H9 (cell line): Measurements from ENCODE around the gene CUBN. TPM values are rescaled to one million over a fixed set of nuclear protein-coding genes. Genes with fewer than 3 reads are reported as not detected.

Experiments used
- DNase-seq: peaks from one replicate; pipeline ENCODE4 v3.0.0-alpha.2; 2017
- H2AFZ ChIP-seq: one replicate; pipeline ENCODE4 v1.6.1; 2013; ENCODE audit warnings: mild to moderate bottlenecking, low read length, control low read depth, moderate library complexity
- H2AK5ac ChIP-seq: 2 replicates; pipeline ENCODE4 v1.6.1; 2013; ENCODE audit warnings: low read length, control low read depth, mixed read lengths; ENCODE audit not compliant: insufficient read length
- H2BK120ac ChIP-seq: one replicate; pipeline ENCODE4 v1.6.1; 2013; ENCODE audit warnings: low read depth, mild to moderate bottlenecking, low read length, control low read depth, inconsistent platforms; ENCODE audit not compliant: poor library complexity, severe bottlenecking
- H2BK12ac ChIP-seq: 2 replicates; pipeline ENCODE4 v1.6.1; 2013; ENCODE audit warnings: low read length, control low read depth, mixed read lengths, low read depth; ENCODE audit not compliant: insufficient read length
- H2BK15ac ChIP-seq: 2 replicates; pipeline ENCODE4 v1.6.1; 2013; ENCODE audit warnings: low read depth, low read length, control low read depth
- H2BK20ac ChIP-seq: one replicate; pipeline ENCODE4 v1.6.1; 2013; ENCODE audit warnings: low read depth, mild to moderate bottlenecking, low read length, control low read depth, inconsistent platforms; ENCODE audit not compliant: poor library complexity, severe bottlenecking
- H2BK5ac ChIP-seq: 2 replicates; pipeline ENCODE4 v1.6.1; 2013; ENCODE audit warnings: low read length, control low read depth, mixed read lengths; ENCODE audit not compliant: insufficient read length
- H3K14ac ChIP-seq: 2 replicates; pipeline ENCODE4 v1.6.1; 2013; ENCODE audit warnings: low read length, control low read depth; ENCODE audit not compliant: insufficient read depth
- H3K18ac ChIP-seq: 2 replicates; pipeline ENCODE4 v1.6.1; 2013; ENCODE audit warnings: low read depth, mild to moderate bottlenecking, mixed read lengths, low read length, control low read depth; ENCODE audit not compliant: insufficient read length
- H3K23ac ChIP-seq: 2 replicates; pipeline ENCODE4 v1.6.1; 2013; ENCODE audit warnings: low read length, control low read depth, mixed read lengths, low read depth; ENCODE audit not compliant: insufficient read length
- H3K23me2 ChIP-seq: 2 replicates; pipeline ENCODE4 v1.6.1; 2013; ENCODE audit warnings: low read depth, mild to moderate bottlenecking, mixed read lengths, low read length, control low read depth; ENCODE audit not compliant: insufficient read length, poor library complexity, severe bottlenecking
- H3K27ac ChIP-seq: 2 replicates; pipeline ENCODE4 v1.5.1; 2013; ENCODE audit warnings: low read length, control low read depth, mixed read lengths, low read depth; ENCODE audit not compliant: insufficient read length
- H3K27me3 ChIP-seq: 2 replicates; pipeline ENCODE4 v1.6.1; 2013; ENCODE audit warnings: low read length, control low read depth, inconsistent platforms; ENCODE audit not compliant: insufficient read depth
- H3K4ac ChIP-seq: 2 replicates; pipeline ENCODE4 v1.6.1; 2013; ENCODE audit warnings: low read depth, mild to moderate bottlenecking, control low read depth, inconsistent platforms, low read length, moderate library complexity
- H3K4me1 ChIP-seq: 2 replicates; pipeline ENCODE4 v1.6.1; 2013; ENCODE audit warnings: low read length, control low read depth, inconsistent platforms; ENCODE audit not compliant: insufficient read depth
- H3K4me2 ChIP-seq: 2 replicates; pipeline ENCODE4 v1.6.1; 2013; ENCODE audit warnings: low read length, control low read depth, mixed read lengths; ENCODE audit not compliant: insufficient read length, insufficient read depth
- H3K56ac ChIP-seq: 2 replicates; pipeline ENCODE4 v1.6.1; 2013; ENCODE audit warnings: low read depth, mild to moderate bottlenecking, mixed read lengths, low read length, control low read depth; ENCODE audit not compliant: insufficient read length
- H3K79me1 ChIP-seq: 2 replicates; pipeline ENCODE4 v1.6.1; 2013; ENCODE audit warnings: low read depth, mild to moderate bottlenecking, moderate library complexity, low read length, control low read depth, inconsistent platforms; ENCODE audit not compliant: insufficient read depth, poor library complexity, severe bottlenecking
- H3K79me2 ChIP-seq: 2 replicates; pipeline ENCODE4 v1.6.1; 2013; ENCODE audit warnings: low read length, control low read depth, inconsistent platforms; ENCODE audit not compliant: insufficient read depth
- H3K9ac ChIP-seq: 2 replicates; pipeline ENCODE4 v1.6.1; 2013; ENCODE audit warnings: low read length, control low read depth, mixed read lengths; ENCODE audit not compliant: insufficient read length; ENCODE audit errors: extremely low read depth
- H3K9me3 ChIP-seq: one replicate; pipeline ENCODE4 v1.6.1; 2013; ENCODE audit warnings: low read depth, low read length, inconsistent platforms; ENCODE audit not compliant: control insufficient read depth
- H3T11ph ChIP-seq: one replicate; pipeline ENCODE4 v1.6.1; 2013; ENCODE audit warnings: mild to moderate bottlenecking, low read length, control low read depth, inconsistent platforms
- H4K20me1 ChIP-seq: one replicate; pipeline ENCODE4 v1.6.1; 2013; ENCODE audit not compliant: control insufficient read depth, insufficient read length, insufficient read depth
- H4K5ac ChIP-seq: 2 replicates; pipeline ENCODE4 v1.6.1; 2013; ENCODE audit warnings: low read depth, mild to moderate bottlenecking, mixed read lengths, low read length, control low read depth; ENCODE audit not compliant: insufficient read length
- H4K8ac ChIP-seq: replicated peaks from 2 replicates; pipeline ENCODE4 v1.6.1; 2013; ENCODE audit warnings: low read length, control low read depth, mixed read lengths, low read depth; ENCODE audit not compliant: insufficient read length
- H4K91ac ChIP-seq: 2 replicates; pipeline ENCODE4 v1.6.1; 2013; ENCODE audit warnings: low read depth, mild to moderate bottlenecking, moderate library complexity, mixed read lengths, low read length, control low read depth; ENCODE audit not compliant: insufficient read length
- H3K27ac Mint-ChIP-seq, 3 experiments: 2 replicates in 2 of 3; 3 replicates in 1 of 3; pipeline ENCODE4 v1.8.0; 2020 to 2021; ENCODE audit warnings: mixed read lengths in 3 of 3, mild to moderate bottlenecking in 1 of 3, moderate library complexity in 1 of 3
- H3K27me3 Mint-ChIP-seq: 2 replicates; pipeline ENCODE4 v1.8.0; 2021; ENCODE audit warnings: low read depth, mild to moderate bottlenecking, moderate library complexity, mixed read lengths
- H3K36me3 Mint-ChIP-seq, 3 experiments: 2 replicates in 2 of 3; 3 replicates in 1 of 3; pipeline ENCODE4 v1.8.0; 2020 to 2021; ENCODE audit warnings: low read depth in 3 of 3, mixed read lengths in 3 of 3; ENCODE audit not compliant: insufficient read depth in 1 of 3
- H3K4me1 Mint-ChIP-seq, 2 experiments: 2 replicates each; pipeline ENCODE4 v1.8.0; 2020; ENCODE audit warnings: mixed read lengths in 2 of 2
- H3K4me3 Mint-ChIP-seq, 2 experiments: 2 replicates in 1 of 2; 3 replicates in 1 of 2; pipeline ENCODE4 v1.8.0; 2020 to 2021; ENCODE audit warnings: mild to moderate bottlenecking in 2 of 2, mixed read lengths in 2 of 2, moderate library complexity in 1 of 2
- H3K9me3 Mint-ChIP-seq, 2 experiments: 2 replicates in 1 of 2; 3 replicates in 1 of 2; pipeline ENCODE4 v1.8.0; 2020; ENCODE audit warnings: mild to moderate bottlenecking in 2 of 2, mixed read lengths in 2 of 2, moderate library complexity in 1 of 2
- WGBS: extraction: QIAGEN DNeasy Blood & Tissue Kit; methylation state at CpG from one replicate; pipeline ENCODE4 v1.1.7; 2013; ENCODE audit warnings: missing lambda C conversion rate, low lambda C conversion rate, mixed read lengths; ENCODE audit not compliant: insufficient read length; ENCODE audit errors: extremely low coverage; 5-methylcytosine and 5-hydroxymethylcytosine counted together
- total RNA-seq: library from RNA; stranded (reverse); gene quantifications from 2 replicates; pipeline ENCODE4 v1.2.1, GENCODE V29; 2021
- TF ChIP-seq, protein P1 (sequence below): fragments of 200-600 bp; sonication (generic); conservative IDR thresholded peaks from 3 replicates; pipeline ENCODE4 v1.8.0; 2021; ENCODE audit warnings: antibody characterized with exemption, mild to moderate bottlenecking

Gene CUBN
- total RNA-seq, 1 experiment from 2014 or later: 0.26 TPM

DNA sequence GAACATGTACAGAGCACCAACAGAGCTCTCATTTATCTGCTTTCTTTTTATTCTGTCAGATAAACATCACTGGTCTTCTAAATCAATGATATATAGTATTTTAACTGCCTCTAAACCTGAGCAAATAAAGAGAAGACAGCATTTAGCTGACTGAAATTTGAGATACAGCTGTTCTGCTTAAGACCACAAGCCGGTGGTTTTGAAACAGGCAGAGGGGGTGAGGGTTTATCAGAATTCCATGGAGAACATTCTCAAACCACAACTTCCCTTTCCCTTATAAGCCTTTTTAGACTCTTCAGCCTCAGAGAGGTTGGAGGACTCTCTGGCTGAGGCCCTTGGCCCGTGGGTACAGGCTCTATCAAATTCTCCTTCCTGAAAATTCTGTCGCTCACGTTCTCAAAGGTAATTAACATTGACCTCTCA is 225.0 kb downstream of the CUBN start:
- H3K4me2 ChIP-seq: no peak overlapping the region
- Mint-ChIP-seq H3K4me3 (no peak overlapping the region), H3K9me3 (no peaks in the 10 kb centered on the region; a peak in 1 of 5 replicates), H3K27ac (no peak overlapping the region), H3K36me3 (no peaks in the 10 kb centered on the region), H3K27me3 (no peaks in the 10 kb centered on the region), H3K4me1 (peaks cover 28 to 32% of the 10 kb centered on the region in 2 experiments)
- no peak overlapping the region for H2BK15ac ChIP-seq
- H3K4ac ChIP-seq: no peak overlapping the region
- H3K4me1 ChIP-seq: peaks cover 6% of the 10 kb centered on the region; the same call in 1 of the 2 replicates
- H2BK20ac ChIP-seq: no peak overlapping the region
- no peak overlapping the region for H2BK120ac ChIP-seq
- no peak overlapping the region for H3T11ph ChIP-seq
- H3K9ac ChIP-seq: no peak overlapping the region
- no peaks in the 10 kb centered on the region for H3K79me1 ChIP-seq
- no peaks in the 10 kb centered on the region for H3K9me3 ChIP-seq
- H2BK5ac ChIP-seq: no peak overlapping the region
- DNase-seq: no peak
- no peak overlapping the region for H3K23ac ChIP-seq
- H3K23me2 ChIP-seq: no peaks in the 10 kb centered on the region
- H4K8ac ChIP-seq: no peak overlapping the region
- no peak overlapping the region for H3K14ac ChIP-seq
- H3K56ac ChIP-seq: no peak overlapping the region
- no peak overlapping the region for H4K91ac ChIP-seq
- no peak overlapping the region for H3K18ac ChIP-seq
- H3K79me2 ChIP-seq: no peaks in the 10 kb centered on the region
- no CpG with 5 or more reads among the region's 4 CpGs for WGBS
- no peak overlapping the region for H2AK5ac ChIP-seq
- no peak overlapping the region for H2AFZ ChIP-seq
- H4K20me1 ChIP-seq: no peaks in the 10 kb centered on the region
- H2BK12ac ChIP-seq: no peak overlapping the region
- TF ChIP-seq, protein P1, sequence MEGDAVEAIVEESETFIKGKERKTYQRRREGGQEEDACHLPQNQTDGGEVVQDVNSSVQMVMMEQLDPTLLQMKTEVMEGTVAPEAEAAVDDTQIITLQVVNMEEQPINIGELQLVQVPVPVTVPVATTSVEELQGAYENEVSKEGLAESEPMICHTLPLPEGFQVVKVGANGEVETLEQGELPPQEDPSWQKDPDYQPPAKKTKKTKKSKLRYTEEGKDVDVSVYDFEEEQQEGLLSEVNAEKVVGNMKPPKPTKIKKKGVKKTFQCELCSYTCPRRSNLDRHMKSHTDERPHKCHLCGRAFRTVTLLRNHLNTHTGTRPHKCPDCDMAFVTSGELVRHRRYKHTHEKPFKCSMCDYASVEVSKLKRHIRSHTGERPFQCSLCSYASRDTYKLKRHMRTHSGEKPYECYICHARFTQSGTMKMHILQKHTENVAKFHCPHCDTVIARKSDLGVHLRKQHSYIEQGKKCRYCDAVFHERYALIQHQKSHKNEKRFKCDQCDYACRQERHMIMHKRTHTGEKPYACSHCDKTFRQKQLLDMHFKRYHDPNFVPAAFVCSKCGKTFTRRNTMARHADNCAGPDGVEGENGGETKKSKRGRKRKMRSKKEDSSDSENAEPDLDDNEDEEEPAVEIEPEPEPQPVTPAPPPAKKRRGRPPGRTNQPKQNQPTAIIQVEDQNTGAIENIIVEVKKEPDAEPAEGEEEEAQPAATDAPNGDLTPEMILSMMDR: no peak
- no peak overlapping the region for H4K5ac ChIP-seq
- H3K27ac ChIP-seq: no peak overlapping the region
- no peaks in the 10 kb centered on the region for H3K27me3 ChIP-seq
